ENCODE results near the gene C10orf105. TPM values are rescaled to one million over a fixed set of nuclear protein-coding genes. Genes with fewer than 3 reads are reported as not detected.

Gene C10orf105
- total and polyA plus RNA-seq, 12 donors: 0.03 to 0.16 (median 0.07) TPM; not detected in 5

DNA sequence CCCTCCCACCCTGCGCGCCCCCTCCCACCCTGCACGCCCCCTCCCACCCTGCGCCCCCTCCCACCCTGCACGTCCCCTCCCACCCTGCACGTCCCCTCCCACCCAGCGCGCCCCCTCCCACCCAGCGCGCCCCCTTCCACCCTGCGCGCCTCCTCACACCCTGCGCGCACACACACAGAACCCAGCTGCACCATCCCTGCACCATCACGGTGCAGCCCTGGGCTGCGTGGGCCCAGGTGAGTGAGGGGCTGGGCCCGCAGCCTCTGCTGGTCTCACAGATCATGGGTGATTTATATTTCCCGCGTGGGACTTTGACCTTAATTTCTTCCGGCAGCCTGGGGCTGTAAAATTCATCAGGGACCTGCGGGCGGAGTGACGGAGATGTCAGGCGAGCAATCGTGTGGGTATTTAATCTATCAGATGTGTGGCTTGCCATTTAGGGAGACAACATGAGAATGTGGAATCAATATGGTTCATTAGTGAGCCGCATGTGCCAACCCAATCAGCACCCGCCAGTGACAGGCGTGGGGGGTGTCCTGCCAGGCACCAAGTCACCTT, 57.7 kb downstream of the C10orf105 start:
- ATAC-seq (no peak), DNase-seq (no peak)
- Histone ChIP-seq H3K4me3 (no peak overlapping the region), H3K27ac (no peak overlapping the region), H3K27me3 (peaks cover 0 to 5% (median 0%) of the 10 kb centered on the region in 7 donors), H3K9me3 (peaks cover 0 to 4% (median 0%) of the 10 kb centered on the region in 11 donors), H3K4me1 (no peaks in the 10 kb centered on the region), H3K36me3 (no peaks in the 10 kb centered on the region)
- TF ChIP-seq, protein P1, sequence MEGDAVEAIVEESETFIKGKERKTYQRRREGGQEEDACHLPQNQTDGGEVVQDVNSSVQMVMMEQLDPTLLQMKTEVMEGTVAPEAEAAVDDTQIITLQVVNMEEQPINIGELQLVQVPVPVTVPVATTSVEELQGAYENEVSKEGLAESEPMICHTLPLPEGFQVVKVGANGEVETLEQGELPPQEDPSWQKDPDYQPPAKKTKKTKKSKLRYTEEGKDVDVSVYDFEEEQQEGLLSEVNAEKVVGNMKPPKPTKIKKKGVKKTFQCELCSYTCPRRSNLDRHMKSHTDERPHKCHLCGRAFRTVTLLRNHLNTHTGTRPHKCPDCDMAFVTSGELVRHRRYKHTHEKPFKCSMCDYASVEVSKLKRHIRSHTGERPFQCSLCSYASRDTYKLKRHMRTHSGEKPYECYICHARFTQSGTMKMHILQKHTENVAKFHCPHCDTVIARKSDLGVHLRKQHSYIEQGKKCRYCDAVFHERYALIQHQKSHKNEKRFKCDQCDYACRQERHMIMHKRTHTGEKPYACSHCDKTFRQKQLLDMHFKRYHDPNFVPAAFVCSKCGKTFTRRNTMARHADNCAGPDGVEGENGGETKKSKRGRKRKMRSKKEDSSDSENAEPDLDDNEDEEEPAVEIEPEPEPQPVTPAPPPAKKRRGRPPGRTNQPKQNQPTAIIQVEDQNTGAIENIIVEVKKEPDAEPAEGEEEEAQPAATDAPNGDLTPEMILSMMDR (IDR thresholded peaks at IDR 0.05): no peak
- 86 to 87% methylated on average over 24 to 28 of the region's 28 CpGs for WGBS, 2 donors
- intact Hi-C loops (cut with DNase I): loop anchor here in 2 of 10 donors (5.0 kb wide), 1 partner anchor 35 kb away; no protein-coding TSS in a partner anchor

Other genes starting within 250 kb of the C10orf105 start
- gene VSIR, start 53.7 kb upstream of the C10orf105 start, total RNA-seq: 100 to 1,000 TPM in 1 of 10 donors, 10 to 100 TPM in 9; 36.6 to 112 (median 69.0) TPM
- 100 to 1,000 TPM in 1 of 2 donors, 10 to 100 TPM in 1; 47.0 to 102 TPM for gene VSIR, start 53.7 kb upstream of the C10orf105 start, polyA plus RNA-seq
- gene PSAP, start 131.5 kb upstream of the C10orf105 start, total RNA-seq: 1,000 to 10,000 TPM; 1,446 to 2,078 (median 1,666) TPM
- gene PSAP, start 131.5 kb upstream of the C10orf105 start, polyA plus RNA-seq: 100 to 1,000 TPM; 443 to 780 TPM
- gene CHST3, start 244.6 kb upstream of the C10orf105 start, total RNA-seq: 10 to 100 TPM; 14.5 to 28.7 (median 21.3) TPM
- 10 to 100 TPM in 1 of 2 donors, 1 to 10 TPM in 1; 6.3 to 12.0 TPM for gene CHST3, start 244.6 kb upstream of the C10orf105 start, polyA plus RNA-seq

All from heart right ventricle (tissue), 16 donors.